HG03378 (cell line): Measurements from ENCODE around the gene HERC5.
"Not testable (repeated sequence)": the region's sequence is repeated elsewhere in the genome, so short reads cannot be mapped to it uniquely, and the experiment has no call there.

ENCODE experiments used
- ATAC-seq: cut with Tn5 transposase; IDR thresholded peaks from one replicate; pipeline ENCODE4 v1.9.1; 2021; ENCODE audit warnings: mild to moderate bottlenecking, moderate library complexity; ENCODE audit not compliant: unreplicated experiment

Gene HERC5

DNA sequence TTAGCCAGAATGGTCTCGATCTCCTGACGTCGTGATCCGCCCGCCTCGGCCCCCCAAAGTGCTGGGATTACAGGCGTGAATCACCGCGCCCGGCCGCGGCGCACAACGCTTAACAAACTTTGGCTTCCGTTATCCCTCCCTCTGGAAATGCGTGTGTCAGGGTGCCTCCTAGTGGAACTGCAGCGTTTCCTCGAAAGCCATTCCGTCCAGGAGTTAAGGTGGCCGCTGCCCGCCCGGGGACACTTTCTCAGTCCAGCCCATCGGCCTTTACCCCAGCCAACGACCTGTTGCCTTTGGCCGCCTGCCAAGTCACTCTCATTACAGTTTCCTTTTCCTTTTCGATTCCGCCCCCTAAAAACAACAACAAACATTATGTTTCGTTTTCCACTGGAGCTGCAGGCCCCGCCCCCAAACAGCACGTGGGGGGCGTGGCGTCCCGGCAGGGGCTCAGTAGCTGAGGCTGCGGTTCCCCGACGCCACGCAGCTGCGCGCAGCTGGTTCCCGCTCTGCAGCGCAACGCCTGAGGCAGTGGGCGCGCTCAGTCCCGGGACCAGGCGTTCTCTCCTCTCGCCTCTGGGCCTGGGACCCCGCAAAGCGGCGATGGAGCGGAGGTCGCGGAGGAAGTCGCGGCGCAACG, at the start of gene HERC5:
HERC5 (plus strand) TSS at position 450 of the 637 bp plus-strand sequence; CDS start at position 601, 151 bp downstream.
- peak; percentile 93 for ATAC-seq

GRCh38 chr4:88409206-88409605, 47.7 kb upstream of the HERC5 start:
- ATAC-seq, result no peak

DNA sequence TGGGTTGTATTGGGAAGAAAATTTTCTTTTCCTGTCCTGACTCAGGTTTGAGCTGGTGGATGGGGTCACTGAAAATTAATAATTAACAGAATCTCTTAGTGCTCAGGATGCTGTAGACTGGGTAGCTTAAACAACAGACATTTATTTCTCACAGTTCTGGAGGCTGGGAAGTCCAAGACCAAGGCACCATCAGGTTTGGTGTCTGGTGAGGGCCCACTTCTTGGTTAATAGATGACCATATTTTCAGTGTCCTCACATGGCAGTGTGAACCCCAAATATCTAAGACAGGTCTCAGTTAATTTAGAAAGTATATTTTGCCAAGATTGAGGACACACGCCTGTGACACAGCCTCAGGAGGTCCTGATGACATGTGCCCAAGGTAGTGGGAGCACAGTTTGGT, 47.1 kb upstream of the HERC5 start:
- ATAC-seq, result no peak

DNA sequence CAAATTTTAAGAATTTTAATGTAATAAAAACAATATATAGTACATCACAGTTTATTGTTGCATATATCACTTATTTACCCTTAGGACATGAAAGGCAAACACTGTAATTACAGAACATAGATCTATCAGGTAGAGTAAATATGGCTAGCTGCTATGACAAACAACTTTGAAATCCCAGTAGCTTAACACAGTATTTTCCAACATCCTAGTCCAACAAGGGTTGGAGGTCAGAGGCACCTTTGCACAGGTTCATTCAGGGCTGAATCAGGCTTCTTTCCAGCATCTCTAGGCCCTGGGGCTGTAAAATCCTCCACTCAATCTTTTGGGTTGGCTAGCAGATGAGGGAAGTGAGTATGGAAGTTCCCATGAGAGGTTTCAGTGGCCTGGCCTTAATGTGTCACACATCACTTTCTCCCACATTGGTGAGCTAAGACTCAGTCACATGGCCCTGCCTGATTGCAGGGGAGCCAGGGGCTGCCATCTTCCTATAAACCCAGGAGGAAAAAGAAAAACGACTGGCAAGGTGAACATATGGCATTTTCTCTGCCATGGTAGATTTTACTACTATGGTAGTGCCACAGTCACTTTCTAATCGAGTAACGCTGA, 45.3 kb upstream of the HERC5 start:
- no peak for ATAC-seq

GRCh38 chr4:88413801-88414200, 43.1 kb upstream of the HERC5 start:
- no peak for ATAC-seq

GRCh38 chr4:88414755-88415154, 42.2 kb upstream of the HERC5 start:
- no peak for ATAC-seq

GRCh38 chr4:88415982-88416381, 40.9 kb upstream of the HERC5 start:
- no peak for ATAC-seq

DNA sequence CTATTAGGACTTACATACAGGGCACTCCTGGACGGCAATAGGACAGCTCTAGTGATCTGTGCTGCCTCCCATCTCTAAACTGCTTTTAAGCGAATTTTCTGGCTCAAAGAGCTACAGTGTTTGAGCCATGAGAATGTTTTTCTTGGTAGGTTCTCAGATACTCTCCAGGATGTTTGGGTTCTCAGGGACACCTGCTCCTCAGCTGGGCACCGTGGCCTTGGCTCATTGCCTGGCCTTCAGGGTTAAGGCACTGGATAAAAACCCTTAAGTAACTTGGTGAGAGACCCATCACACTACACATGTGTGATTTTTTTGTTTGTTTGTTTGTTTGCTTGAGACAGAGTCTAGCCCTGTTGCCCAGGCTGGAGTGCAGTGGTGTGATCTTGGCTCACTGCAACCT, 38.5 kb upstream of the HERC5 start:
- ATAC-seq, result no peak

- no peak for ATAC-seq
Observed at GRCh38 chr4:88419874-88420273, 37.0 kb upstream of the HERC5 start.

GRCh38 chr4:88420844-88421243, 36.1 kb upstream of the HERC5 start:
- ATAC-seq, result no peak

DNA sequence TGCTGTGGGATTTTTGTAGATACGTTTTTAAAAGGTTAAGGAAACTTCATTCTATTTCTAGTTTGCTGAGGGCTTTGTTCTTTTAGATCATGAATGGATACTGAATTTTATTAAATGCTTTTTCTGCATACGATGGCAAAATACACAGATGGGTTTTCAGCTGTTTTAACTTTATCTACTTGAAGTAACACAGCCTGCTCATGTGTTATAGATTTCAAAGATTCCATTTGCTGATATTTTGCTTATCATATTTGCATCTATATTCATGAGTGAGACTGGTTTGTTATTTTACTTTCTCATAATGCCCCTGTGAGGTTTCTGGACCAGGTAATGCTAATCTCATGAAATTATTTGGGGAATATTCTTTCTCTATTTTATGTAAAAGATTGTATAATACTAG, 34.5 kb upstream of the HERC5 start:
- no peak for ATAC-seq

DNA sequence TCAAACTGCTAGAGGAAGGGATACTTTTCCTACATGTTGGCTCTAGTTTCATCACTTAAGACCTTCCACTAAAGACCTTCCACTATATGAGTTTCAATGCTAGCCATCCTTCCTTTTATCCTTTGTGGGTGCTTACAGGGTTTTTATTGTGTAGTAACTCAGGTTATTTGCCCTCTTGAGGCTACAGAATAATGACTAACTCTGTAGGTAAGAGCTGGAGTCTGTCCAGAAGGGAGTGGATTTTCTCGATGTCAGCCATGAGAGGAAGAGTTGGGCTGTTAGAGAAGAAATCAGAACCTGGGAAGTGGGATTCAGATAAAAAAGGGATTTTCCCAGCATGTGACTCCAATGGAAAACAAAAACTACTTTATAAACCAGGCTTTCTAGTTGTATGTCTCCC, 27.5 kb upstream of the HERC5 start:
- no peak for ATAC-seq

DNA sequence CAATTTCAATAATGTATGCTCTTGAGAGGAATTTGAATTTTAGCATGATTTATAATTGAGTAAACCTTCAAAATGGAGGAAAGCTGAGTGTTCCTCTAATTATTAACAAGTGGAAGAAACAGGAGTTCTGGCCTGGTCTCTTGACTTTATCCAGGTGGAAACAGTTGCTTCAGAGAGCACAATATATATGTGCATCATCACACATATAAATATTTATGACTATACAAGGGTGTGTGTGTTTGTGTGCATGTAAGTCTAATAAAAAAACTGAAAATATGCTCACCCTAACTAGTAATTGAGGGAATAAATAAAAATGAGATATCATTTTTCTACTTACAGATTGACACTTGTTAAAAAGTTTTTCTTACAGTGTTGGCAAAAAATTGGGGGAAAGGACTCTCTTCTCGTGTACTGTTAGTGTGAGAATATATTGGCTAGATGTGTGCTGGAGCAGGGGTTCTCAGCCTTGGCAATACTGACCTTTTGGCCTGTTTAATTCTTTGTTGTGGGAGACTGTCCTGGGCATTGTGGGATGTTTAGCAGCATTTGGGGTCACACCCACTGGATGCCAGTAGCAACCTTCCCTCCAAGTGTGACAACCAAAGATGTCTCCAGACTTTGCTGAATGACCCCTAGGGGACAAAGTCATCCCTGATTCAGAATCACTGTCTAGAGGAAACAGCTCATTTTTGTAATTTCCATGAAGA, 20.8 kb upstream of the HERC5 start:
- ATAC-seq, result no peak

DNA sequence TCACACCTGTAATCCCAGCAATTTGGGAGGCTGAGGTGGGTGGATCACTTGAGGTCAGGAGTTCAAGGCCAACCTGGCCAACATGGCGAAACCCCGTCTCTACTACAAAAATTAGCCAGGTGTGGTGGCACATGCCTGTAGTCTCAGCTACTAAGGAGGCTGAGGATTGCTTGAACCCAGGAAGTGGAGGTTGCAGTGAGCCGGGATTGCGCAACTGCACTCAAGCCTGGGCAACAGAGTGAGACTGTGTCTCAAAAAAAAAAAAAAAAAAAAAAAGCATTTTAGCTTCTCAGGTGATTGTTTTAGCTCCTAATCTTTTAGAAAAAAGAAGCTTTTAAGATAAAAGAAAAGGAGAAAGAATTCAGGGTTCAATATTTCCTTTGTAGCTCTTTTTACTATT, 19.0 kb upstream of the HERC5 start:
- ATAC-seq, result not testable (repeated sequence)

DNA sequence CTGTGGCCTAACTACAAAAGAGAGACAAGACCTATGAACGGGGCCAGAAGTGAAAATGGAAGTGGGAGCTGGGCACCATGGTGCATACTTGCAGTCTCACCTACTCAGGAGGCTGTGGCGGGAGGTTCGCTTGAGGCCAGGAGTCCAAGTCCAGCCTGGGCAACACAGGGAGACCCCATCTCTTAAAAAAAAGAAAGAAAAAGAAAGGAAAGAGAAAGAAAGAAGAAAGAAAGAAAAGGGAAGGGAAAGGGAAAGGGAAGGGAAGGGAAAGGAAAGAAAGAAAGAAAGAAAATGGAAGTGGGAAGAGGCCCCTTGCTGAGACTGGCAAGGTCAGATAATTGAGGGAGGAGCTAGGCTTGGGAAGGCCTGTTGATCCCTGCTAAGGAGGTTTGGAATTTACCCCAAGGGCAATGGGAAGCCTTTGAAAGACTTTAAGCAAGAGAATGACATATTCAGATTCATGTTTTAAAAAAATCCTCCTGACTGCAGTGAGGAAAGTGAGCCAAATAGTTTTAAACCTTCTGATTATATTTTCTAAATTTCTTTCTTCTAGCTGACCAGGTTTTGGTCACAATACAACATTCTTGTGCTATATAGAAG, 17.7 kb upstream of the HERC5 start:
- ATAC-seq, result no peak

GRCh38 chr4:88440146-88440545, 16.8 kb upstream of the HERC5 start:
- ATAC-seq, result no peak

DNA sequence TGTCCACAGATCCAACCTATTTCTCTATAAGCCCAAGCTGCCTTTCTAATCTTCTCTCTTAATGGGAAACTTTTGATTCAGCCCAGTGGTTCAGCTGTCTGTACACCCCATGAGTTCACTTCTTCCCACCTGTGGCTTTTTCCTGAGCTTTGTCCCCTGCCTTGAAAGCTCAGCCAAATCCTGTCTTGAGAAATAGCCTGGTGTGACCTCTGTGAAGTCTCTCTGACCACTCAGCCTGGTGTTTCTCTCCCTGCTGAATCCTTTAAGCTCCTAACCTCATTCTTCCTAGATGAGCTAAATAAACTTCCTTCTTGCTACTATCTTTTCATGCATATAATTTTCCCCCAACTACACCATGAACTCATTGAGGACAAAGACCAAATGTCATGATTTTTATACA, 15.2 kb upstream of the HERC5 start:
- no peak for ATAC-seq

- ATAC-seq, result no peak
Observed at GRCh38 chr4:88442689-88443191, 14.2 kb upstream of the HERC5 start.

GRCh38 chr4:88443486-88443885, 13.4 kb upstream of the HERC5 start:
- no peak for ATAC-seq

DNA sequence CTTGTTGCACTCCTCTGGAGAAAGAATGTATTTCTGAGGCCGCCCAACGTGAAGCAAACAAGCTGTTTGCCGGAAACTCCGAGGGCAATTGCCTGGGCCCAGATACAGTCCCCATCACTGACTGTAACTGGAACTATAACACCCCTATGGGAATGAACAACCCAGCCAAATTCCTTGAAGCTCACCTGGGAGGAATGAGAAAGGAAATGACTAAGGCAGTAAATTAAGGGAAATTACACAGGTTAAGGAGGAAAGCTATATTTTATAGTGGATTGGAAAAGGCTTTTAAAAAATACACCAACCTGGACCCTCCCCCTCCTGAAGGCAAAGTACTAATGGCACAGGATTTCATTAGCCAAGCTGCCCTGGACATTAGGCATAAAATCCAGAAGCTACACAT, 11.7 kb upstream of the HERC5 start:
- no peak for ATAC-seq

- no peak for ATAC-seq
Observed at GRCh38 chr4:88446124-88446523, 10.8 kb upstream of the HERC5 start.
